Measurements from ENCODE around the gene RIPPLY3. TPM values are rescaled to one million over a fixed set of nuclear protein-coding genes. Genes with fewer than 3 reads are reported as not detected.
"Not testable (repeated sequence)": the region's sequence is repeated elsewhere in the genome, so short reads cannot be mapped to it uniquely, and the experiment has no call there.

Gene RIPPLY3
- polyA plus RNA-seq, 3 donors from 2014 or later, result not detected

- Mint-ChIP-seq H3K4me3 (no peak overlapping the region), H3K9me3 (no peaks in the 10 kb centered on the region), H3K27ac (peak overlapping the region in 1 of 6 donors; percentile 87), H3K27me3 (ENCODE audit: low read depth in 3 of 3) (peaks cover 0 to 6% (median 5%) of the 10 kb centered on the region in 3 donors), H3K4me1 (peaks cover 10 to 14% of the 10 kb centered on the region in 2 donors), H3K36me3 (no peaks in the 10 kb centered on the region)
- no peak for DNase-seq
Observed at GRCh38 chr21:37043818-37044217, 37.3 kb downstream of the RIPPLY3 start.

GRCh38 chr21:37044643-37045042 lies 38.1 kb downstream of the RIPPLY3 start:
- no peaks in the 10 kb centered on the region for H3K36me3 Mint-ChIP-seq
- H3K9me3 Mint-ChIP-seq, result no peaks in the 10 kb centered on the region
- H3K27me3 Mint-ChIP-seq (ENCODE audit: low read depth in 3 of 3), result peaks cover 0 to 6% (median 6%) of the 10 kb centered on the region in 3 donors
- H3K27ac Mint-ChIP-seq, result peak overlapping the region in 1 of 6 donors; percentile 61
- peak overlapping the region in 1 of 5 donors; percentile 15 for H3K4me3 Mint-ChIP-seq
- no peak for DNase-seq
- peaks cover 10 to 14% of the 10 kb centered on the region in 2 donors for H3K4me1 Mint-ChIP-seq

GRCh38 chr21:37045149-37045548 lies 38.6 kb downstream of the RIPPLY3 start:
- H3K4me1 Mint-ChIP-seq, result peaks cover 10 to 14% of the 10 kb centered on the region in 2 donors
- no peaks in the 10 kb centered on the region for H3K36me3 Mint-ChIP-seq
- peak; percentile 7 to 29 (median 20) for DNase-seq
- no peaks in the 10 kb centered on the region for H3K9me3 Mint-ChIP-seq
- H3K27ac Mint-ChIP-seq, result peak overlapping the region in 1 of 6 donors; percentile 31
- H3K4me3 Mint-ChIP-seq, result peak overlapping the region in 1 of 5 donors; percentile 43
- H3K27me3 Mint-ChIP-seq (ENCODE audit: low read depth in 3 of 3), result peaks cover 0 to 6% (median 6%) of the 10 kb centered on the region in 3 donors

- H3K9me3 Mint-ChIP-seq, result no peaks in the 10 kb centered on the region
- H3K27ac Mint-ChIP-seq, result peak overlapping the region in 1 of 6 donors; percentile 31
- peaks cover 0 to 8% (median 6%) of the 10 kb centered on the region in 3 donors for H3K27me3 Mint-ChIP-seq (ENCODE audit: low read depth in 3 of 3)
- H3K36me3 Mint-ChIP-seq, result no peaks in the 10 kb centered on the region
- no peak for DNase-seq
- H3K4me1 Mint-ChIP-seq, result peaks cover 10 to 14% of the 10 kb centered on the region in 2 donors
- H3K4me3 Mint-ChIP-seq, result no peak overlapping the region
Observed at GRCh38 chr21:37045556-37045955, 39.1 kb downstream of the RIPPLY3 start.

GRCh38 chr21:37047079-37047478 lies 40.6 kb downstream of the RIPPLY3 start:
- peaks cover 0 to 8% (median 6%) of the 10 kb centered on the region in 3 donors for H3K27me3 Mint-ChIP-seq (ENCODE audit: low read depth in 3 of 3)
- DNase-seq, result no peak
- peaks cover 10 to 14% of the 10 kb centered on the region in 2 donors for H3K4me1 Mint-ChIP-seq
- no peaks in the 10 kb centered on the region for H3K9me3 Mint-ChIP-seq
- H3K4me3 Mint-ChIP-seq, result no peak overlapping the region
- no peak overlapping the region for H3K27ac Mint-ChIP-seq
- no peaks in the 10 kb centered on the region for H3K36me3 Mint-ChIP-seq

GRCh38 chr21:37049741-37050140 lies 43.2 kb downstream of the RIPPLY3 start:
- H3K36me3 Mint-ChIP-seq; H3K27ac Mint-ChIP-seq; H3K9me3 Mint-ChIP-seq; DNase-seq; H3K4me3 Mint-ChIP-seq; H3K27me3 Mint-ChIP-seq (ENCODE audit: low read depth in 3 of 3): not testable (repeated sequence)
- H3K4me1 Mint-ChIP-seq, result peaks cover 8 to 12% of the 10 kb centered on the region in 2 donors

GRCh38 chr21:37055271-37055855 lies 48.9 kb downstream of the RIPPLY3 start:
- H3K27me3 Mint-ChIP-seq (ENCODE audit: low read depth in 3 of 3), result peaks cover 0 to 2% (median under 1%) of the 10 kb centered on the region in 3 donors
- no peak overlapping the region for H3K4me3 Mint-ChIP-seq
- DNase-seq, result no peak
- H3K36me3 Mint-ChIP-seq, result no peaks in the 10 kb centered on the region
- H3K27ac Mint-ChIP-seq, result no peak overlapping the region
- no peaks in the 10 kb centered on the region for H3K9me3 Mint-ChIP-seq
- H3K4me1 Mint-ChIP-seq, result no peaks in the 10 kb centered on the region

GRCh38 chr21:37057614-37058013 lies 51.1 kb downstream of the RIPPLY3 start:
- Mint-ChIP-seq H3K4me1 (no peaks in the 10 kb centered on the region), H3K9me3 (no peaks in the 10 kb centered on the region), H3K27me3 (ENCODE audit: low read depth in 3 of 3) (peaks cover 0 to 2% (median 0%) of the 10 kb centered on the region in 3 donors), H3K27ac (no peak overlapping the region), H3K36me3 (no peaks in the 10 kb centered on the region), H3K4me3 (no peak overlapping the region)
- DNase-seq, result no peak

- no peak overlapping the region for H3K27ac Mint-ChIP-seq
- no peak overlapping the region for H3K4me3 Mint-ChIP-seq
- no peaks in the 10 kb centered on the region for H3K9me3 Mint-ChIP-seq
- DNase-seq, result no peak
- H3K36me3 Mint-ChIP-seq, result no peaks in the 10 kb centered on the region
- peaks cover 0 to 2% (median 0%) of the 10 kb centered on the region in 3 donors for H3K27me3 Mint-ChIP-seq (ENCODE audit: low read depth in 3 of 3)
- no peaks in the 10 kb centered on the region for H3K4me1 Mint-ChIP-seq
Observed at GRCh38 chr21:37058261-37058660, 51.8 kb downstream of the RIPPLY3 start.

GRCh38 chr21:37059181-37059580 lies 52.7 kb downstream of the RIPPLY3 start:
- Mint-ChIP-seq H3K4me3 (no peak overlapping the region), H3K4me1 (no peaks in the 10 kb centered on the region), H3K9me3 (no peaks in the 10 kb centered on the region), H3K27me3 (ENCODE audit: low read depth in 3 of 3) (peaks cover 0 to 2% (median 0%) of the 10 kb centered on the region in 3 donors), H3K27ac (no peak overlapping the region), H3K36me3 (no peaks in the 10 kb centered on the region)
- DNase-seq, result no peak

- Mint-ChIP-seq H3K36me3 (peaks cover 0 to 7% (median 2%) of the 10 kb centered on the region in 3 donors), H3K27me3 (ENCODE audit: low read depth in 3 of 3) (peaks cover 0 to 2% (median 0%) of the 10 kb centered on the region in 3 donors), H3K4me3 (no peak overlapping the region), H3K4me1 (no peaks in the 10 kb centered on the region), H3K9me3 (no peaks in the 10 kb centered on the region), H3K27ac (no peak overlapping the region)
- no peak for DNase-seq
Observed at GRCh38 chr21:37060296-37060695, 53.8 kb downstream of the RIPPLY3 start.

- no peak overlapping the region for H3K27ac Mint-ChIP-seq
- H3K9me3 Mint-ChIP-seq, result no peaks in the 10 kb centered on the region
- no peak for DNase-seq
- no peak overlapping the region for H3K4me3 Mint-ChIP-seq
- H3K36me3 Mint-ChIP-seq, result peaks cover 3 to 10% (median 7%) of the 10 kb centered on the region in 3 donors
- H3K27me3 Mint-ChIP-seq (ENCODE audit: low read depth in 3 of 3), result peaks cover 0 to 2% (median 0%) of the 10 kb centered on the region in 3 donors
- no peaks in the 10 kb centered on the region for H3K4me1 Mint-ChIP-seq
Observed at GRCh38 chr21:37061926-37062592, 55.6 kb downstream of the RIPPLY3 start.

GRCh38 chr21:37062593-37062935 lies 56.1 kb downstream of the RIPPLY3 start:
- DNase-seq, result no peak
- H3K9me3 Mint-ChIP-seq, result no peaks in the 10 kb centered on the region
- H3K4me1 Mint-ChIP-seq, result no peaks in the 10 kb centered on the region
- peaks cover 0 to 2% (median 0%) of the 10 kb centered on the region in 3 donors for H3K27me3 Mint-ChIP-seq (ENCODE audit: low read depth in 3 of 3)
- peaks cover 3 to 13% (median 9%) of the 10 kb centered on the region in 3 donors for H3K36me3 Mint-ChIP-seq
- H3K4me3 Mint-ChIP-seq, result no peak overlapping the region
- H3K27ac Mint-ChIP-seq, result no peak overlapping the region

- Mint-ChIP-seq H3K36me3 (peaks cover 5 to 17% (median 12%) of the 10 kb centered on the region in 3 donors), H3K4me3 (no peak overlapping the region), H3K9me3 (no peaks in the 10 kb centered on the region), H3K27me3 (ENCODE audit: low read depth in 3 of 3) (peaks cover 0 to 2% (median 0%) of the 10 kb centered on the region in 3 donors), H3K27ac (no peak overlapping the region), H3K4me1 (no peaks in the 10 kb centered on the region)
- no peak for DNase-seq
Observed at GRCh38 chr21:37063433-37063832, 56.9 kb downstream of the RIPPLY3 start.

Data from immature natural killer cell (primary cell).